GM10248 (cell line): ENCODE data around the gene MVB12B.

Experiments used
- CTCF ChIA-PET: fragments of 300-600 bp; sonication (Branson Sonifier 250); formaldehyde crosslinking; extraction: SDS; loops from one replicate; lab custom pipeline; 2021; ENCODE audit warnings: antibody characterized with exemption; lab: Yijun Ruan, JAX
- POLR2A ChIA-PET: fragments of 350-650 bp; sonication (Branson Sonifier 250); formaldehyde crosslinking; extraction: SDS; loops from one replicate; lab custom pipeline; 2020; ENCODE audit warnings: antibody characterized with exemption; lab: Yijun Ruan, JAX
- DNase-seq: peaks from one replicate; pipeline ENCODE4 v3.0.0; 2012; ENCODE audit errors: extremely low spot score
- TF ChIP-seq, protein P1 (sequence below): IDR thresholded peaks from 2 replicates; pipeline ENCODE4 v1.5.1; 2012; ENCODE audit warnings: mild to moderate bottlenecking, low read depth; ENCODE audit errors: extremely low read depth, missing control alignments, control extremely low read depth

Gene MVB12B

DNA sequence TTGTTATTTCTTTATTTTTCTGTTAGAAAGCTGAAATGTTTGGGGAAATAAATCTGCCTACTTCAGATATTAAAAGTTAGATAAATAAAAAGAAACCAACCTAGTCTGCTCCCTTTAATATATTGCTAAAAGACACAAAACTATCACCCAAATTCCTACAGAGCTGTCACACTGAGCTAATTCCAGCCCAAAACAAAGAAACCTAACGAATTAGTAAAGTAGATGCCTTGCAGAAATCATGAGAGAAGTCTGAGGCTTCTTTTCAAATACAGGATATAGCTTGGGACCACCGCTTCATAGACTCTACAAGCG is 164.9 kb downstream of the MVB12B start:
- ChIA-PET CTCF (interaction anchor here (0.8 to 3.8 kb wide), 18 partner anchors 9 to 1236 kb away, joined by 3 to 45 read pairs (median 4); no protein-coding TSS in a partner anchor), POLR2A (no interaction called here)
- DNase-seq = no peak
- TF ChIP-seq, protein P1, sequence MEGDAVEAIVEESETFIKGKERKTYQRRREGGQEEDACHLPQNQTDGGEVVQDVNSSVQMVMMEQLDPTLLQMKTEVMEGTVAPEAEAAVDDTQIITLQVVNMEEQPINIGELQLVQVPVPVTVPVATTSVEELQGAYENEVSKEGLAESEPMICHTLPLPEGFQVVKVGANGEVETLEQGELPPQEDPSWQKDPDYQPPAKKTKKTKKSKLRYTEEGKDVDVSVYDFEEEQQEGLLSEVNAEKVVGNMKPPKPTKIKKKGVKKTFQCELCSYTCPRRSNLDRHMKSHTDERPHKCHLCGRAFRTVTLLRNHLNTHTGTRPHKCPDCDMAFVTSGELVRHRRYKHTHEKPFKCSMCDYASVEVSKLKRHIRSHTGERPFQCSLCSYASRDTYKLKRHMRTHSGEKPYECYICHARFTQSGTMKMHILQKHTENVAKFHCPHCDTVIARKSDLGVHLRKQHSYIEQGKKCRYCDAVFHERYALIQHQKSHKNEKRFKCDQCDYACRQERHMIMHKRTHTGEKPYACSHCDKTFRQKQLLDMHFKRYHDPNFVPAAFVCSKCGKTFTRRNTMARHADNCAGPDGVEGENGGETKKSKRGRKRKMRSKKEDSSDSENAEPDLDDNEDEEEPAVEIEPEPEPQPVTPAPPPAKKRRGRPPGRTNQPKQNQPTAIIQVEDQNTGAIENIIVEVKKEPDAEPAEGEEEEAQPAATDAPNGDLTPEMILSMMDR = no peak

DNA sequence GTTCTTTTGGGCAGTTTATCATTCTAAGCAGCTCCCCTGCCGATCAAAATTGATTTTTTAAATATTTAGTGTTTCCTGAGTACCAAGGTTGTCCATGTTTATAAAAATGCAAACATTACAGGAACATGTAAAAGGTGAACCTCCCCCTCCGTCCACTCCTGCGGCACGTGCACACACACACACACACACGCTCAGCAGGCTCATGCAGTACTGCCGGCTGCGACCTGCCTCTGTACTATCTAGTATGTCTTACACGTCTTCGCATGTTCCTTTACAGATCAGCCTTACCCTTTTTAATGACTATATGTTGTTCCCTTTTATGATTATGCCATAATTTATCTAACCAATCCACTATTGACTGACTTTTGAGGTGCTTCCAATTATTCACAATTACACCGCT is 165.3 kb downstream of the MVB12B start:
- CTCF ChIA-PET = interaction anchor here (0.8 to 3.8 kb wide), 16 partner anchors 9 to 1237 kb away, joined by 3 to 45 read pairs (median 6); no protein-coding TSS in a partner anchor
- POLR2A ChIA-PET = no interaction called here
- TF ChIP-seq, protein P1 = no peak
- DNase-seq = no peak

DNA sequence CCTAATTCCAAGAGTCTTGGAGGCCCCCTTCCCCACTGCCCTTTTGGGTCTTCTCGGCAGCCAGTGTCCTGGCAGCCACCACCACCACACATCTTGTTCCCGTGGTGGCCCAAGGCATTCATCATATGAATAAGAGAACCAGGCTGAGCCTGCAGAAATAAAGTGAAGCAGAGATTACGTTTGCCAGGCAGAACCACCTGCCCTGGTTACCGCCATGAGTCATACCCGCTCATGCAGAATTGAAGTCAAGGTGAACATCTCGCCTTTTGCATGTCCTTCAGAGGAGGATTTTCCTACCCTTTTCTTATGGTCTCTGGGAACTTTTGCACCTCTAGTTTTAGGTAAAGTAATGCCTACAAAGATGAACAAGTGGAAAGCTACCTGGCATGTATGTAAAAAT is 167.6 kb downstream of the MVB12B start:
- ChIA-PET CTCF (interaction anchor here (1.3 kb wide), 1 partner anchor 13 kb away, joined by 4 read pairs; no protein-coding TSS in a partner anchor), POLR2A (no interaction called here)
- no peak for DNase-seq
- TF ChIP-seq, protein P1 = no peak

DNA sequence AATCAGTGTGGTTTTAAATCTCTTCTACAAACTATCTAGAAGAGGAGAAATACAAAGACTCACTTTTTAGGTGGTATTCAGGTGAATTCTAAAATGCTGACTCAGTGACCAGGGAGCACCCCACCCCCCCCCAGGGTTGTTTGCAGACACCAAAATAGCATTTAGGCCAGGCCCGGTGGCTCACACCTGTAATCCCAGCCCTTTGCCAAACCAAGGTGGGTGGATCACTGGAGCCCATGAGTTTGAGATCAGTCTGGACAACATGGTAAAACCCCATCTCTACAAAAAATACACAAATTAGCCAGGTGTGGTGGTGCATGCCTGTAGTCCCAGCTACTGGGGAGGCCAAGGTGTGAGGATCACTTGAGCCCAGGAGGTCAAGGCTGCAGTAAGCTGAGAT is 168.1 kb downstream of the MVB12B start:
- ChIA-PET POLR2A (no interaction called here), CTCF (interaction anchor here (1.3 kb wide), 1 partner anchor 13 kb away, joined by 4 read pairs; no protein-coding TSS in a partner anchor)
- TF ChIP-seq, protein P1 = no peak
- no peak for DNase-seq

DNA sequence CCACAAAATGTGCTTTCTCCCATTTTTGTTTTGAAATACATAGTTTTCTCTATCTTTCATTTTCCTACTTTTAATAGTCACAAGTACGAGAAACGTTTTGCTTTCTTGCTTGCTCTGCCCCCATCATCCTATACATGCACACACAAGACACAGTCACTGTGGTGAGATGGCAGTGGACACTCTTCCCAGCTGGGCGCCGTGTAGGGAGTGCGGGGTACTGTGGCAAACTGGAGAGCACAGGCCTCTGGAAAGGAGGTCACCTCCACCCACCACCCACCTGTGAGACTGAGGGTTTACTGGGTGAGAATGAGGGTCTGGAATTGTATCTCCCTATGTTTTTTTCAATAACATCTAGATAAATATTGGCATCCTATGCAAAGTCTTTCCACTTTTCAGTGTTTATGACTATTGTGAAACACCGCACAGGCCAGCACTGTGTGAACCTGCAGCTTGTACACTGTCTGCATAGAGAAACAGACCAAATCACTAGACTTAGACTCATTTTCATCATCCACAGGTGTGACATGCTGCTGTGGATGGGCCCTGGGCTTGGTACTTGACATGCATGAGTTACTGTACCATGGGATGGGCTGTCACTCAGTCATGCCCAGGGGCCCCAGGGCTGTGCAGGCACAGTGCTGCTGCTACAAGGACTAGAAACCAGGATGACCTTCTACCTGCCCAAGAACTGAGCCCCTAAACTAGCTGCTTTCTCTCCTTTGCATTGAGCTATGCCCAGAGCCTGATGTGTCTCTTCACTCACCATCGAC is 169.0 kb downstream of the MVB12B start:
- no peak for DNase-seq
- ChIA-PET CTCF (interaction anchor here (1.2 kb wide), 1 partner anchor 193 kb away, joined by 3 read pairs; no protein-coding TSS in a partner anchor), POLR2A (no interaction called here)
- TF ChIP-seq, protein P1 = no peak

DNA sequence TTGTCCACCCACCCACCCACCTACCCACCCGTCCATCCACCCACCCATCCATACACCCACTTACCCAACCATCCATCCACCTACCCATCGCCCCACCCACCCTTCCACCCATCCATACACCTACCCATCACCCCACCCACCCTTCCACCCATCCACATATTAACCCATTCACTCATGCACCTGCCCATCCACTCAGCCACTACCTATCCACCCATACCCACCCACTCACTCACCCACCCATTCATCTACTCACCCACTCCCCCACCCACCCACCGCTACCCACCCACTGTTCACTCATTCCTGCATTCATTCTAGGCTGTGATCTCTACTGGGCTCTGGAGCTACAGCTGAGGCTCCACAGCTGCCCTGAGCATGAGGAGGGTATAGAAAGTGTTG is 169.6 kb downstream of the MVB12B start:
- no peak for DNase-seq
- ChIA-PET POLR2A (no interaction called here), CTCF (interaction anchor here (1.2 kb wide), 1 partner anchor 194 kb away, joined by 3 read pairs; no protein-coding TSS in a partner anchor)
- TF ChIP-seq, protein P1 = no peak
